ELR (cell line): ENCODE data around the gene CAP1.
"Not testable (repeated sequence)": the region's sequence is repeated elsewhere in the genome, so short reads cannot be mapped to it uniquely, and the experiment has no call there.

Source experiments
- DNase-seq: peaks from one replicate; pipeline ENCODE4 v3.0.0-alpha.2; 2015; ENCODE audit warnings: low read depth

CAP1 gene, protein sequence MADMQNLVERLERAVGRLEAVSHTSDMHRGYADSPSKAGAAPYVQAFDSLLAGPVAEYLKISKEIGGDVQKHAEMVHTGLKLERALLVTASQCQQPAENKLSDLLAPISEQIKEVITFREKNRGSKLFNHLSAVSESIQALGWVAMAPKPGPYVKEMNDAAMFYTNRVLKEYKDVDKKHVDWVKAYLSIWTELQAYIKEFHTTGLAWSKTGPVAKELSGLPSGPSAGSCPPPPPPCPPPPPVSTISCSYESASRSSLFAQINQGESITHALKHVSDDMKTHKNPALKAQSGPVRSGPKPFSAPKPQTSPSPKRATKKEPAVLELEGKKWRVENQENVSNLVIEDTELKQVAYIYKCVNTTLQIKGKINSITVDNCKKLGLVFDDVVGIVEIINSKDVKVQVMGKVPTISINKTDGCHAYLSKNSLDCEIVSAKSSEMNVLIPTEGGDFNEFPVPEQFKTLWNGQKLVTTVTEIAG

DNA sequence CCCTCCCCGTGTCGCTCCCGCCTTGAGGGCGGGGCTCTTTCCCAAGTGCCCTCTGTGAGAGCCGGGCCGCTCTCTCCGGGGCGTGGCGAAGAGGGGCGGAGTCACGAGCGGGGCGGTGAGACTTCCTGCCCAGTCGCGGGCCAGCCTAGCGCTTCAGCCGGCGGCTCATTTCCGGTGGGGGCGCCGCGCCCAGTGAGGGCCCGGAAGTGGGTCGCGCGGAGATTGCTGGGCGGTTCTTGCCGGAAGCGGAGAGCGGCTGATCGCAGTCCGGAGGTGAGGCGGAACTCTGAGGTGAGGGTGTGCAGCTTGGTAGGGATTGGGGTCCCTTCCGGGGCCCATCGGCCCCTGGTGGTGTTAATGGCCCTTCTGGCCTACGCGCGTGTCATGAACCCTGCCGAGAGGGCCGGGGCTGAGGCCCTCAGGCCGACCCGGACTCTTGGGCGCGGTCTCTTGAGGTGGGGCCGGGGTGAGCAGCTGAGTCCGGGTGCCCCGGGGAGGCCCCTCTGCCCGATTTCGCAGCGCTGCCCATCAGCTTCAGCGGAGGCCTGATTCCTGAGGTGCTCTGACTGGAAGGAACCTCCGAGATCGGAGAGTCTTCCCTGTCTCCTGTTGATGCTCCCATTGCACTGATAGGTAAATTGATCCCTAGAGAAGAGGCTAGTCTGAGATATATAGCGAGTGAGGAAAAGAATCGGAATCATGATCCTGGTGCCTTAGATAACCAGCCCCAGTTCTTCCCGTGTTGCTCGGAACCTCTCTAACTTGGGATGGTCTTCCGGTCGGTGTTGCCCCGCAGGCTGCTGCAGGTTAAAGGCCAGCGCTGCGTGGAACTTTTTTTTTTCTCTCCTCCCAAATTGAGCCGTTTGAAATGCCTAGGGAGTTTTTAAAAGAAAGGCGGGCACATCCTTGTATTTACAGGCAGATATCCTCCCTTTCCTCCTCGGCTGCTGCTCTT, at the start of gene CAP1:
CAP1 (plus strand) TSS at position 219 of the 955 bp plus-strand sequence. CDS start 18,618 bp downstream, outside the sequence.
- peak; percentile 98 for DNase-seq

DNA sequence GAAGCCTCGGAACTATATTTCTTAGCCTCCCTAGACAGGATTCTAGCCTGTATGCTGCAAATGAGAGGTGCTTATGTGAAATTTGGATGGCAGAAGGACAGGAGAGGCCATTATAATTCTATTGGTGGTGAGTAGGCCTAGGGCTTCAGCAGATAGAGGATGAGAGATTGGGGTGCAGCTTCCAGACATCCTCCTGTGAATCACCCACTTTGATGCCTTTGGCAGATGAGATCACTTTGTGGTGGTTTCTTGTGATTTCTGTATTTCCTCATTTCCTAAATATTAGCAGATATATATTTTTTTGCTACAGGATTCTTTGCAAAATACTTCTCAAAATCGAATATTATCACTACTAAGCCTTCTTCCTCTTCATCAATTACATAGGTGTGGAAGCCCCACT, 48.3 kb upstream of the CAP1 start:
- DNase-seq, result peak; percentile 65

DNA sequence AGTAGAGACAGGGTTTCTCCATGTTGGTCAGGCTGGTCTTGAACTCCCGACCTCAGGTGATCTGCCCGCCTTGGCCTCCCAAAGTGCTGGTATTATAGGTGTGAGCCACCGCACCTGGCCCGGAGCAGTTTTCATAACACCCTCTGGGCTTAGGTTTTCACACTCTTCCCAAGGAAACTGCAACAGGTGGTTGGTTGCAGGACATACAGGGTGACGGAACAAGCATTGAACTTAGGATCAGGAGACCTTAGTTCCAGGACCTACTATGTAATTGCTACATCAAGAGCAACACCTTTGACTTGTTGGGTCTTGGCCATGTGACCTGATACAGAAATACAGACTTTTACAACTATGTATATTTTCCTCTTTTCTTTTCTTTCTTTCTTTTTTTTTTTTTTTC, 47.6 kb upstream of the CAP1 start:
- no peak for DNase-seq

DNA sequence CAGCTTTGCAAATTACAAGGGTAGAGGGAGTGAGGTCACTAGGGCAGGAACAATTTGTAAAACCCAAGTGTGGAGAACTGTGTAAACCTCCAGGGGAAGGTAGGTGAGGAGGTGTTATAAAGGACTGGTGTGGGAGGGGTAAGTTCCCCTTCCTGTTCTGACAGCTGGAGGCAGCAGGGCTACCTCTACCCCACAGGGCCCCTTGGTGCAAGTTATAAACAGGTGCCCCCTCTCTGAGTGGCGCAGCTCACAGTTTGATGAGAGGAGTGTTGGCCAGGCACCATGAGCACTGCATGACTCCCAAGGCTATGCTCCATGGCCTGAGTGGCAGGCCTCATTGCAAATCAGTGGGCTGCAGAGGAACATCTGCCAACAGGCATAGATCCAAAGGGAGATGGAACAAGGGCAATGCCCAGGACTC, 44.5 kb upstream of the CAP1 start:
- DNase-seq, result no peak

DNA sequence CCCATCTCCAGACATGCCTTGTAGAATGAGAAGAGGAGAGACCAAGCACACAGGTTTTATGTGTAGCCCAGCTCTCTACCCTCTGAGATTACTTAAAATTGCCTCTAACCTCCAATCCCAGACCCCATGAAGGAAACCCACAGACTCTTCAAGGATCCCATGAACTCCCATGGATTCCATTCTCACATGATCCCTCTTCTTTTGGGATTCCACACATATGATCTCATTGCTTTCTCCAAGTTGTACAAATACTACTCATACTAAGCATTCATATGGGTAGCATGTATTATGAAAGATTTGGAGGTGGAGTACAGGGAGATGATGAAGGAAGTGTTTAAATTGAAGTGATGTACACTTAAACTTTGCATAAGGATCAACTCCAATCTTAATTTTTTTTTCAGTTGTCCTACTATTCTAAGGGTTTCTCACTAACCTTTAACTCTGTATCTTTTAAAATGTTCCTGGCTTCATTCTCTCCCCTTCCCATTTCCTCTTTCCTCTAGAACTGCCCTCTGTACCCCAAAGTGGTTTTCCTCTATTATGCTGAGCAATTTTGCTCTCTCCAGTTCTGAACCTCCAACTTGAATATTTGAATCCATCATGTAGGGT, 44.0 kb upstream of the CAP1 start:
- no peak for DNase-seq

DNA sequence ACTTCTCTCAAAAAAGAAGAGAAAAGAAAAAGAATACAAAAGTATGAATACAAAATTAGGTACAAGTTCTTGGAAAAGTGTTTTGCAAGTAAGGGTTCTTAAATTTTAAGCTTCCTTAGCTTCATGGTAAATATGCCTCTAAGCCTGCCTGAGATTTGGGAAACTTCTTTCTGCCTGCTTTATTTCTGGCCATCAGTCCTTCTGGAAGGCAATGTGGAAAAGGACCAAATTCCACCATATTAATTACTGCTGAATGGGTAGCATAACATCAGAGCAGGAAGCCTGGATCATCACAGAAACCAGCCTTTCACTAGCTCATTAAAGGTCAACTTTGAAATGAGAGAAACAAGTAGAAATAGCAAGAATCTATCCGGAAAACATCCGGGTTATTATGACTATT, 39.1 kb upstream of the CAP1 start:
- DNase-seq, result no peak

DNA sequence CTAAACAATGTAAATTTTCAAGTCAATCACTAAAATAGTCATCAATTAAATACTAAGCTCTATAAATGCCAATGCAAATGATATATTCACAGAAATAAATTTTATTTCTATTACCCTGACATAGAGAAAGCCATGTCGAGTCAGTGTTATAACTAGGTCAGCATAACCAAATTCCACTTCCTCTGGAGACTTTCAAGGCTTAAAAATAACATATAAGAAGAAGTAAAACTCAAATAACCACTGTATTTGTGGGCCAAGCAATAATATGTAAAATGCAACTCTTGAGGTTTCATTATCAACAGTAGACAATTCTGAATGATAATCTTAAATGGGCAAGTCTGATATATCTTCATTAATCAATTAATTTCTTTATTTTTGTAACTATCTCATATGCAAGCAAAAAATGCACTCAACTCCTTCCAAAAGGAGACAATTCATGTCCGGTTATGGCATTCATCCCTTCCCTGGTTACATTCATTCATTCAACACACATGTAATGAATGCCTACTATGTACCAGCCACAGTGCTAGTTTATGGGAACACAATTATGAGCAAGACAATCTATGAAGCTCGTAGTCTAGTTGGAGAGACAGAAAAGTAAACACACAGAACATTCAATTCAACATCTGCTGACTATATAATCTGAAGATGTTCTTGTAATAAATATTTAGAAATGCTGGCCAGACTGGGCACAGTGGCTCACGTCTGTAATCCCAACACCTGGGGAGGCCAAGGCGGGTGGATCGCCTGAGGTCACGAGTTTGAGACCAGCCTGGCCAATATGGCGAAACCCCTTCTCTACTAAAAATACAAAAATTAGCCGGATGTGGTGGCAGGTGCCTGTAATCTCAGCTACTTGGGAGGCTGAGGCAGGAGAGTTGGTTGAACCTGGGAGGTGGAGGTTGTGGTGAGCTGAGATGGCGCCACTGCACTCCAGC, 37.1 kb upstream of the CAP1 start:
- DNase-seq, result no peak

DNA sequence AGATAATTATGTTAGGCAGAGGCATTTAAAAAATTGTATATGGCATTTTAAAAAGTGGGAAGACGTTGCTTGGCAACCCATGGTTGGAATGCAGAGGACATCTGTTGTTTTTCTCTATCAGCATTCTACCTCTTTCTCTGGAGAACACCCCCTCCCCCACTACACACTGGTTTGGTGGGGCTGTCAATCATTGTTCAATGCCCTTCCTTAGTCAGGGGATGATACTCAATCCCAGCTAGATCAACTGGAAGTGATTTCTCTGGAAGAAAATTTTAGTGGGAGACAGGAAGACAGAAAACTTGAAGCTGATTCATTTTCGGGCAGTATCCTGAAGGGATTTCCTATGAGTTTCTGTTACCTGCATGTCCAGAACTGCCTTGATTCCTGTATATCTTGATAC, 35.7 kb upstream of the CAP1 start:
- no peak for DNase-seq

DNA sequence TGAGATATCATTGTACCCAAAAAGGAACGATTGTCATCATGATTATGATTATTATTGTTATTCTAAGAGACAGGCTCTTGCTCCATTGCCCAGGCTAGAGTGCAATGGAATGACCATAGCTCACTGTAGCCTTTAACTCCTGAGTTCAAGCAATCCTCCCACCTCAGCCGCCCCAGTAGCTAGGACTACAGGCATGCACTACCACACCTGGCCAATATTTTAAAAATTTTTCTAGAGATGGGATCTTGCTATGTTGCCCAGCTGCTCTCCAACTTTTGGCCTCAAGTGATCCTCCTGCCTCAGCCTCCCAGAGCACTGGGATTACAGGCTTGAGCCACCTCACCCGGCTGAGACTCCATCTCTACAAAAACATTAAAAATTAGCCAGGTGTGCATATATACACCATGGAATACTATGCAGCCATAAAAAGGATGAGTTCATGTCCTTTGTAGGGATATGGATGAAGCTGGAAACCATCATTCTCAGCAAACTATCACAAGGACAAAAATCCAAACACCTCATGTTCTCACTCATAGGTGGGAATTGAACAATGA, 33.0 kb upstream of the CAP1 start:
- not testable (repeated sequence) for DNase-seq

DNA sequence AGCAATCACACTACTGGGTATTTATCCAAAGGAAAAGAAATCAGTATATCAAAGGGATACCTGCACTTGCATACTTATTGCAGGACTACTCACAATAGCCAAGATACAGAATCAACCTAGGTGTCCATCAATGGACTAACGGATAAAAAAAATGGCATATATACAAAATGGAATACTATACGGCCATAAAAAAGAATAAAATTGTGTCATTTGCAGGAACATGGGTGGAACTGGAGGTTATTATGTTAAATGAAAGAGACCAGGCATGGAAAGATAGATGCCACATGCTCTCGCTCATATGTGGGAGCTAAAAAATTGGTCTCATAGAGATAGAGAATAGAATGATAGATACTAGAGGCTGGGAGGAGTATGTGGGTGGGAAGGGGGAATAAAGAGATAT, 29.3 kb upstream of the CAP1 start:
- no peak for DNase-seq

DNA sequence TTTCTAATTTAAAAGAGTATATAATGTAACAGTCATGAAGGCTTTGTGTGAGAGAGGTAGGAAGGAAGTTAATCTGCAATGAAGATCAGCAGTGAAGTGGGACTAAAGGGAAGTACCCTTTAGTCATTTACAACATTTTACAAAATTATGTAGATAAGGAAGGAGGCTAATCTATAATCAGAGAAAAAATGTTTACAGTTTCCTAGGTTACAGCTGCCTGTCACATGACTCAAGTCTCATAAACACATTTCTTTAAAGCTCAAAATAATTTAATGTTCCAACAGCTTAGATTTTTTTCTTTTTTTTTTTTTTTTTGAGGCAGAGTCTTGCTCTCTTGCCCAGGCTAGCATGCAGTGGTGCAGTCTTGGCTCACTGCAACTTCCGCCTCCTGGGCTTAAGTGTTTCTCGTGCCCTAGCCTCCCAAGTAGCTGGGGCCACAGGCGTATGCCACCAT, 26.2 kb upstream of the CAP1 start:
- peak; percentile 49 for DNase-seq

DNA sequence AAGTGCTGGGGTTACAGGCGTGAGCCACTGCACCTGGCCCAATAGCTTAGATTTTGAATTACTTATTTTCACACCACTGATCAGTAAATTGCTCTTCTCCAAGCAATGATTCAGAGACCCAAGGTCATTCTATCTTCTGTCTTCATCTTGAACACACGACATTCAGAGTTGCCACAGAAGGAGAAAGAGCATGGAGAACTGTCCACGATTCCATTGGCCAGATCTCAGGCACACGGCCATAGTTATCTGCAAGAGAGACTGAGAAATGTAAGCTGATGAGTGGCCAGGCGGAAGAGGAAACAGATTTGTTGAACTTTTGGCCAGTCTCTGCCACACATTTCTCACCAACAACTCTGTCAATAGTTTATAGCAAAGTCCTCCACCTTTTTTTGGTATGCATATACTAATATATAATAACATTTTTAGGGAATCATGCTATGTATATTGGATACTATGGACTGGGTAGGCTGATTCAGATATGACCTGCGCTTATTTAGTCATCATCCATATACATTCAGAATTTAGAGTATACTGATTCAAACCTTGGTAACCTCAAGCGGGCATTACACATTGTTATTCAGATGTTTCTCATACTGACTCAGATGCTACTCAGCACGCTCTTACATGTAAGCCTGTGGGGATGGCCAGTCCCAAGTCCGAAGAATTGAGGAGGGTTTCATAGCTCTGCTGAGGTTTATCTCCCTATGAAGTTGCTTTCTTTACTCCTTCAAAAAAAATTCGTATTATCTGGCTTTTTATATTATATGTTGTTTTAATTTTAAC, 25.5 kb upstream of the CAP1 start:
- peak; percentile 98 for DNase-seq

DNA sequence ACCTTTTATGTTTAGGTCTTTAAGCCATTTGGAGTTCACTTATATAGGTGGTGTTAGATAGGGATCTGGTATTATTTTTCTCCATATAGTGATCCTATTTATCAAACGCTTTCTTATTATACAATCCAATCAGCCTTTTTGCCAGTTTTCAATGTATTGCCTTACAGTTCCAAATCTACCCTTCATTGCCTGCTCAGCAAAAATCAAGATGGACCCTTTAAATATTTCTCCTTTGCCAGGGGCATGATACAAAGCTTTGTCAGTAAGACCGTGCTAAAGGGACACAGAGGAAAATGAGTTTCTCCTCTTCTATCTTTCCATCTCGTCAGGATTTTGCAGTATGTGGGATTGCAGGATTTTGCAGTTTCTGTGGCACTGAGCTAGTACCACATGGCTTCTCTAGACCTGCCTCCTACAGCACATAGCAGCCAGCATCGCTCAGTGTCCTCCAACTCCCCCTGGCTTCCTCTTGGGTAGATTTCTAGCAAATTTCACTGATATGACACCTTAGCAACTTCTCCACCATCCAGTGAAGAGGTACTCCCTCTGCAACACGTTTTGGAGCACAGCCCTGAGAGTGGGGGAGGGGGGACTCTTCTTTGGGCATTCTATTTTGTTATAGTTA, 22.5 kb upstream of the CAP1 start:
- no peak for DNase-seq

DNA sequence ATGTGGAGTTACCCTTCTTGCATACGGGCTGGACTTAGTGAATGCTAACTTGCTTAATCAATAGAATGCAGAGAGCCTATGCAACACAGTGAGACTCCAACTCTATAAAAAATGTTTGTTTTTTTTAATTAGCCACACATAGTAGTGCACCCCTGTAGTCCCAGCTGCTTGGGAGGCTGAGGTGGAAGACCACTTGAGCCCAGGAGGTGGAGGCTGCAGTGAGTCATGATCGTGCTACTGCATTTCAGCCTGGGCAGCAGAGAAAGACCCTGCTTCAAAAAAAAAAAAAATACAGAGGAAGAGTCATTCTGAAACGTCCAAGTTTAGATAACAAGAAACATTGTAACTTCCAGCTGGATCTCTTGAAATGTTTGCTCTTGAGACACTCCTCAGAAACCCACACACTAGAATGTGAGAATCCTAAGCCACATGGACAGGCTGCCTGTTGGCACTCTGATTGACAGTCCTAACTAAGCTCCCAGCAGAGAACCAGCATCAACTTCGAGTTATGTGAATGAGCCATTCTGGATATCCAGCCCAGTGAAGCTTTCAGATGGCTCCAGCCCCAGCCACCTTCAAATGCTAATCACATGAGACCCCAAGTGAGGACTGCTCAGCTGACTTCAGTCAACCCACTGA, 20.0 kb upstream of the CAP1 start:
- no peak for DNase-seq

DNA sequence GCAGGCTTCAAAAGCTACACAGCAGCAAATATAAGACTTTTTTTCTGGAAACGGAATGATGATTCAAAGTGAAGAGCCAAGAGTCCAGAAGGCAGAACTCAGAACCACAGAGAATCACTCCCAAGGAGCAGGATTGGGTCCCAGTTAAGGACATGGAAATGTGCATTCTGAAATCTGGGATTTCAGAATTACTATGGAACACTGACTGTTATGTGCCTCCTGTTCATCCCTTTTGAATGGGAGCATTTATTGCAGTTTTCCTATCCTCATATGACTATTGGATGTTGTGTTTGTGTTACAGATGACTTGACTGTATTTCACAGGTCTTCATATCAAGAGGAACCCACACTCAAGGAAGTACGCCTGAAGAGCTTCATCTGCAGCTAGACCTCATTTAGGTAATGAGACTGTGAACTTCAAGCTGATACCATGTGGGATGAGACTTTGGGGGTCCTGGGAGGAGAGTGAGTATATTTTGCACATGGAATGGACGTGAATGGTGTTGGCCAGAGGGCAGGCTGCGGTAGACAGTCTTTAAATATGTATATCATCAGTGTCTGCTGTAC, 17.1 kb upstream of the CAP1 start:
- no peak for DNase-seq

DNA sequence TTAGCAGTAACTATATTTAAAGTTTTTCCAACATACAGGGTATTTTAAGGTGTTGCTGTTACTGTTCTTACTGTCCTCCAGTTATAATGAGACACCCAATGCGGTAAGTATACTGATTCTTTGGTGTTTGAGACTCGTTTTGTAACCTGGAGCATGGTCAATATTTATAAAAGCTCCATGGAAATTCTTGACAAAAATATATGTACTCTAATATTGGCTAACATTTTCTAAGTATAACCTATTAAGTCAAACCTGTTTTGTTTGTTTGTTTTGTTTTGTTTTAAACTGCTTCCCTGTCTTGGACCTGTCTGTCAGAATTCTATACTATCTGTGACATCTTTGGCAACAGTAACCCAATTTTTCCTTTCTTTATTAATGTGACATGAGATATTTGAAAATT, 15.9 kb upstream of the CAP1 start:
- no peak for DNase-seq

DNA sequence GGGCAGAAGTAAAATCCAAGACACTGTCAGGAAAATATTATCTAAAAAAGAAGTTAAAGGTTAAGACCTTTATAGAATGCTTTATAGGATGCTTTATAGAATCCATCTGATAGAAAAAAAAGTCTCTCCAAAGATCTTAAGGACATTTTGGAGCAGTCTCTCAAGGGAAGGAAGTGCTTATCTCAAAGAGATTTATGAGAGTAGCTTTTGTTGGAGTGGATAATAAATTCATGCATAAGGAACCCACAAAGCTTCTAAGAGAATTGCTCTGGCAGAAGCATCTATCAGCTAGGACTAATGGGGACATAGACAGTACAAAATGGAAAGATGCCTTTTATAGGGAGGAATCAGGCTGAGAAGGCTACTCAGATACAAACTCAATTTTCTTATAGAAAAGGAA, 12.9 kb upstream of the CAP1 start:
- DNase-seq, result no peak

DNA sequence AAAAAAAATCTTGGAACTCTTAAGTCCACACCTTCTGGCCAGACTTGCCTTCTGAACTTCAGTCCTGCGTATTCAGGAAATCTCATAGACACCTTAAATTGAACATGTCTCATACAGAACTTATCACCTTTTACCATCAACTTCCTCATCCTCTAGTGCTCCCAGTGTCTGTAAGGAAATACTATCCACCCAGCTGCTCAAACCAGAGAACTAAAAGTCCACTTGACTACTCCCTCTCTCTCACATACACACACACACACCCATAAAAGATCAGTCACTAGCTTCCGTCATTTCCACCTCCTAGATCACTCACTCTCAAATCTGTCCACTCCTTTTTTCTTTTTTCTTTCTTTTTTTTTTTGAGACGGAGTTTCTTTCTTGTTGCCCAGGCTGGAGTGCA, 10.9 kb upstream of the CAP1 start:
- no peak for DNase-seq
